Neutrophil (primary cell): ENCODE results near the gene EIF5AL1.

Experiments used
- H3K27ac ChIP-seq: fragments of 200-600 bp; sonication (generic); 2 replicates; pipeline ENCODE4 v1.5.1; 2016; ENCODE audit warnings: mild to moderate bottlenecking, moderate library complexity
- H3K27me3 ChIP-seq: fragments of 200-600 bp; sonication (generic); 2 replicates; pipeline ENCODE4 v1.6.0; 2016; ENCODE audit warnings: mild to moderate bottlenecking
- H3K36me3 ChIP-seq: fragments of 200-600 bp; sonication (generic); 2 replicates; pipeline ENCODE4 v1.5.1; 2017
- H3K4me1 ChIP-seq, 2 experiments: fragments of 200-600 bp in 1 of 2; sonication (generic) in 1 of 2; 1 replicate in 1 of 2; 2 replicates in 1 of 2; pipeline versions ENCODE4 v1.5.1 to v1.6.1; 2013 to 2016; ENCODE audit warnings: low read depth in 1 of 2, low read length in 1 of 2, mild to moderate bottlenecking in 1 of 2, moderate library complexity in 1 of 2; ENCODE audit not compliant: control insufficient read depth in 1 of 2, insufficient read depth in 1 of 2
- H3K4me3 ChIP-seq, 2 experiments: fragments of 200-600 bp in 1 of 2; sonication (generic) in 1 of 2; 1 replicate in 1 of 2; 2 replicates in 1 of 2; pipeline ENCODE4 v1.5.1; 2013 to 2016; ENCODE audit warnings: low read depth in 1 of 2, low read length in 1 of 2, mild to moderate bottlenecking in 1 of 2, moderate library complexity in 1 of 2
- H3K9me3 ChIP-seq: fragments of 200-600 bp; sonication (generic); 2 replicates; pipeline ENCODE4 v1.5.1; 2016
- CTCF ChIP-seq: fragments of 200-600 bp; sonication (generic); IDR thresholded peaks from 2 replicates; pipeline ENCODE4 v1.5.1; 2016; ENCODE audit warnings: antibody characterized with exemption

EIF5AL1 gene

GRCh38 chr10:79470096-79470495 is 42.2 kb upstream of the EIF5AL1 start:
- no peaks in the 10 kb centered on the region for H3K9me3 ChIP-seq

GRCh38 chr10:79471776-79472175 is 40.6 kb upstream of the EIF5AL1 start:
- TF ChIP-seq CTCF = no peak
- H3K27ac ChIP-seq = no peak overlapping the region
- H3K4me3 ChIP-seq = no peak overlapping the region
- H3K36me3 ChIP-seq = no peaks in the 10 kb centered on the region
- H3K27me3 ChIP-seq = no peaks in the 10 kb centered on the region
- no peaks in the 10 kb centered on the region for H3K9me3 ChIP-seq
- H3K4me1 ChIP-seq = peaks cover 8 to 24% of the 10 kb centered on the region in 2 experiments

More at GRCh38 chr10:79470096-79470495, 42.2 kb upstream of the EIF5AL1 start:
- H3K27ac ChIP-seq = no peak overlapping the region
- H3K4me1 ChIP-seq = peaks cover 8 to 24% of the 10 kb centered on the region in 2 experiments
- TF ChIP-seq CTCF = no peak
- no peaks in the 10 kb centered on the region for H3K27me3 ChIP-seq
- no peak overlapping the region for H3K4me3 ChIP-seq
- no peaks in the 10 kb centered on the region for H3K36me3 ChIP-seq

GRCh38 chr10:79472449-79472848 is 39.9 kb upstream of the EIF5AL1 start:
- no peaks in the 10 kb centered on the region for H3K27me3 ChIP-seq
- H3K36me3 ChIP-seq = no peaks in the 10 kb centered on the region
- H3K4me1 ChIP-seq = peaks cover 8 to 20% of the 10 kb centered on the region in 2 experiments
- H3K4me3 ChIP-seq = no peak overlapping the region
- H3K27ac ChIP-seq = no peak overlapping the region
- no peaks in the 10 kb centered on the region for H3K9me3 ChIP-seq
- TF ChIP-seq CTCF = no peak

- H3K4me3 ChIP-seq = no peak overlapping the region
- no peak for TF ChIP-seq CTCF
These were observed 39.4 kb upstream of the EIF5AL1 start for GRCh38 chr10:79472951-79473350.

GRCh38 chr10:79473496-79474095 is 38.7 kb upstream of the EIF5AL1 start:
- Histone ChIP-seq H3K27me3 (no peaks in the 10 kb centered on the region), H3K9me3 (no peaks in the 10 kb centered on the region), H3K27ac (no peak overlapping the region), H3K36me3 (no peaks in the 10 kb centered on the region), H3K4me1 (peaks cover 8 to 11% of the 10 kb centered on the region in 2 experiments), H3K4me3 (no peak overlapping the region)
- no peak for TF ChIP-seq CTCF

More at GRCh38 chr10:79472951-79473350, 39.4 kb upstream of the EIF5AL1 start:
- H3K27me3 ChIP-seq = no peaks in the 10 kb centered on the region
- no peak overlapping the region for H3K27ac ChIP-seq
- H3K36me3 ChIP-seq = no peaks in the 10 kb centered on the region
- no peaks in the 10 kb centered on the region for H3K9me3 ChIP-seq
- peaks cover 8 to 15% of the 10 kb centered on the region in 2 experiments for H3K4me1 ChIP-seq
